HUDEP-2 (cell line): ENCODE results near the gene TIMP3.
A peak's percentile ranks its signal among the peaks of the same experiment; 100 is the strongest.

Source experiments
- DNase-seq, 76 experiments: peaks; one replicate each; lab custom pipeline; 2025; ENCODE audit not compliant: unreplicated experiment in 76 of 76; lab: John Stamatoyannopoulos, UW

The TIMP3 gene

GRCh38 chr22:32805361-32805881, 3.9 kb downstream of the TIMP3 start:
- DNase-seq = no peak

- no peak for DNase-seq
These were observed 4.8 kb downstream of the TIMP3 start for GRCh38 chr22:32806296-32806695.

GRCh38 chr22:32808038-32808445, 6.5 kb downstream of the TIMP3 start:
- DNase-seq = no peak

- no peak for DNase-seq
These were observed 8.5 kb downstream of the TIMP3 start for GRCh38 chr22:32809786-32810554.

- no peak for DNase-seq
These were observed 9.1 kb downstream of the TIMP3 start for GRCh38 chr22:32810555-32811133.

- DNase-seq = peak in 7 of 76 experiments; percentile 9 to 50 (median 17)
These were observed 10.5 kb downstream of the TIMP3 start for GRCh38 chr22:32811788-32812545.

GRCh38 chr22:32814285-32814860, 12.9 kb downstream of the TIMP3 start:
- DNase-seq = no peak

- DNase-seq = no peak
These were observed 13.6 kb downstream of the TIMP3 start for GRCh38 chr22:32815059-32815458.

- DNase-seq = no peak
These were observed 14.4 kb downstream of the TIMP3 start for GRCh38 chr22:32815943-32816342.

GRCh38 chr22:32817137-32817730, 15.7 kb downstream of the TIMP3 start:
- DNase-seq = no peak

- DNase-seq = no peak
These were observed 17.1 kb downstream of the TIMP3 start for GRCh38 chr22:32818446-32819115.

- no peak for DNase-seq
These were observed 17.6 kb downstream of the TIMP3 start for GRCh38 chr22:32819120-32819519.

- DNase-seq = no peak
These were observed 18.9 kb downstream of the TIMP3 start for GRCh38 chr22:32820131-32821119.

GRCh38 chr22:32822179-32822877, 20.8 kb downstream of the TIMP3 start:
- DNase-seq = no peak

GRCh38 chr22:32823024-32823730, 21.7 kb downstream of the TIMP3 start:
- DNase-seq = peak in 13 of 76 experiments; percentile 4 to 30 (median 14)

GRCh38 chr22:32824531-32825312, 23.2 kb downstream of the TIMP3 start:
- DNase-seq = no peak

GRCh38 chr22:32826537-32826936, 25.0 kb downstream of the TIMP3 start:
- DNase-seq = no peak
